ENCODE measurements around the gene ENGASE.

The ENGASE gene

DNA sequence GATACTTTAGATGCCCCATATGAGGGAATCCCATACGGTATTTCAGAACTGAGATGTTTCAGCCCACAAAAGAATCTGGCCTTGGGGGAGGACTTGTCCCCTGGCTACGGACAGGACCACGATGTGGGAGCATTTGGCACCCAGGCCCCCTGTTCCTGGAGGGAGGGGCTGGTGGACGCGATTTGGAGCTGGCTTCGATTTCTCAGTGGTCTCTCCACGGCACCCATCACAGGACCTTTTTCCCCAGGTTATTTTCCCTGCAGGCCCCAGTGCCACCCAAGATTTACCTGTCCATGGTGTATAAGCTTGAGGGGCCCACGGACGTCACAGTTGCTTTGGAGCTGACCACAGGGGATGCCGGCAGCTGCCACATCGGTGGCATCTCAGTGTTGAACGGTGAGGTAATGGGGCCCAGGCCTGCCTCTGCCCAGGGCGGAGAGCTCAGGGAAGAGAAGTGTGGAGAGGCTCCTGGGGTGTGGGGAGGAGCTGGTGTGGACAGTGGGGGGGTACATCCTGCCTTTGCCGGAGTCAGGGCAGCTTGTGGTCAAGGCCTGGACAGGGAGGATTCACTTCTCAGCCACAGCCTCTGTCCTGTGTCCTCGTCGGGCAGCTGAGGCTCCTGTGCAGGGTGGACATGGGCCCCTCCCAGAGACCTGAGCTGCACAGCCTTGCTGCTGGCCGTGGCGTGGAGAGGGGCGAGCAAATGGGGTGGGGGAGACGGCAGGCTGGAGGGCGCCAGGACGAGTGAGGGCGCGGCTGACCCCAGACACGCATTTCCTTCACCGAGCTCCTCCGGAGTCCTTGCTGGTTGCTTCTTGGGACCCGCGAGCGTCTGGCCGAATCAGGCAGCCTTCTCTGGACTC is 9.9 kb downstream of the ENGASE start:
- Histone ChIP-seq H3K27me3 (ENCODE audit: insufficient read depth, low read length) (no peaks in the 10 kb centered on the region), H3K27ac (ENCODE audit: low read depth, low read length, poor library complexity, severe bottlenecking) (no peak overlapping the region), H3K9ac (ENCODE audit: low read length) (no peak overlapping the region), H3K79me2 (ENCODE audit: insufficient read depth, low read length) (no peaks in the 10 kb centered on the region), H3K9me2 (ENCODE audit: low read depth, low read length) (no peaks in the 10 kb centered on the region), H3K4me3 (ENCODE audit: low read depth, low read length, poor library complexity, severe bottlenecking) (no peak overlapping the region), H3K9me3 (ENCODE audit: low read length) (no peaks in the 10 kb centered on the region), H3K4me1 (ENCODE audit: insufficient read depth, low read length, severe bottlenecking) (no peaks in the 10 kb centered on the region), H4K20me1 (ENCODE audit: insufficient read depth, low read length) (no peaks in the 10 kb centered on the region), H2AFZ (ENCODE audit: low read length) (no peak overlapping the region), H3K4me2 (ENCODE audit: low read length) (no peak overlapping the region), H3F3A (ENCODE audit: insufficient read depth, low read length) (no peaks in the 10 kb centered on the region), H3K36me3 (ENCODE audit: insufficient read depth, low read length) (no peaks in the 10 kb centered on the region)
- no peak for TF ChIP-seq CTCF (IDR thresholded peaks at IDR 0.05; ENCODE audit: low read length)
- no peak for TF ChIP-seq EZH2 (IDR thresholded peaks at IDR 0.05; ENCODE audit: borderline replicate concordance, low read length)

DNA sequence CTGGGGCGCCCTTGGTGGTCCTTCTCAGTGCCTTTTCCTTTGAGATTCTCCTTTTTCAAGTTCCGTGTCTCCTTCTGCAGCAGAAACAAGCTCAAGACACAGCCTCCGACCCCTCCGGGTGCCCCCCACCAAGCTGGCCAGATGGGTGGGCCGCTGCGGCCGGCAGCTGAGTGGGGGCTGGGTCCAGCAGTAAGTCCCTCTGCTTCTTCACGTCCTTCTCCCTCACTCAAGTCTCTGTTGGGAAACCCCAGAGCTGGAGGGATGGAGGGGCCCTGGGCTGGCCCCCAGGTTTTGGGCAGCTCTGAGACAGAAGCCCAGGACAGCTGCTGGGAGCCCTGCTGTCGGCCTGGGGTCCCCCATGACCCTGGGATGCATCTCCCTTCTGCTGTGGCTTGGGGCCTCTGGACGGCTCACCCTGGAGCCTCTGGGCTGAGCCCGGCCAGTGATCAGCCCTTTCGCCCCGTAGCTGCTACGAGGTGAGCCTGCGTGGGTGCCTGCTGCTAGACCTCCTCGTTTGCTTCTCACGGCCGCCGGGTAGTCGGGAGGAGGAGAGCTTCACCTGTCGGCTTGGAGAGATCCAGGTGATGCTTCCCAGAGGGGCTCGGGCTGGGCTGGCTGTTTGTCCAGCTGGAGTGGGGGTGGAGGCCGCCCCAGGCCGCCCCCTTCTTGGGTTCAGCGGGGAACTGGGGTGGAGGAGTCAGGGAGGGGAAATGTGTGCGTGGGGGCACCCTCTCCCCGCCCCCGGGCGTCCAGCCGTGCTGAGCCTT is 10.7 kb downstream of the ENGASE start:
- Histone ChIP-seq H3K4me2 (ENCODE audit: low read length) (no peak overlapping the region), H3K9me2 (ENCODE audit: low read depth, low read length) (no peaks in the 10 kb centered on the region), H3K9ac (ENCODE audit: low read length) (no peak overlapping the region), H3K27me3 (ENCODE audit: insufficient read depth, low read length) (no peaks in the 10 kb centered on the region), H3K4me1 (ENCODE audit: insufficient read depth, low read length, severe bottlenecking) (no peaks in the 10 kb centered on the region), H4K20me1 (ENCODE audit: insufficient read depth, low read length) (no peaks in the 10 kb centered on the region), H3K4me3 (ENCODE audit: low read depth, low read length, poor library complexity, severe bottlenecking) (no peak overlapping the region), H3K27ac (ENCODE audit: low read depth, low read length, poor library complexity, severe bottlenecking) (no peak overlapping the region), H2AFZ (ENCODE audit: low read length) (no peak overlapping the region), H3K36me3 (ENCODE audit: insufficient read depth, low read length) (no peaks in the 10 kb centered on the region), H3F3A (ENCODE audit: insufficient read depth, low read length) (no peaks in the 10 kb centered on the region), H3K79me2 (ENCODE audit: insufficient read depth, low read length) (no peaks in the 10 kb centered on the region), H3K9me3 (ENCODE audit: low read length) (no peaks in the 10 kb centered on the region)
- no peak for TF ChIP-seq CTCF (IDR thresholded peaks at IDR 0.05; ENCODE audit: low read length)

DNA sequence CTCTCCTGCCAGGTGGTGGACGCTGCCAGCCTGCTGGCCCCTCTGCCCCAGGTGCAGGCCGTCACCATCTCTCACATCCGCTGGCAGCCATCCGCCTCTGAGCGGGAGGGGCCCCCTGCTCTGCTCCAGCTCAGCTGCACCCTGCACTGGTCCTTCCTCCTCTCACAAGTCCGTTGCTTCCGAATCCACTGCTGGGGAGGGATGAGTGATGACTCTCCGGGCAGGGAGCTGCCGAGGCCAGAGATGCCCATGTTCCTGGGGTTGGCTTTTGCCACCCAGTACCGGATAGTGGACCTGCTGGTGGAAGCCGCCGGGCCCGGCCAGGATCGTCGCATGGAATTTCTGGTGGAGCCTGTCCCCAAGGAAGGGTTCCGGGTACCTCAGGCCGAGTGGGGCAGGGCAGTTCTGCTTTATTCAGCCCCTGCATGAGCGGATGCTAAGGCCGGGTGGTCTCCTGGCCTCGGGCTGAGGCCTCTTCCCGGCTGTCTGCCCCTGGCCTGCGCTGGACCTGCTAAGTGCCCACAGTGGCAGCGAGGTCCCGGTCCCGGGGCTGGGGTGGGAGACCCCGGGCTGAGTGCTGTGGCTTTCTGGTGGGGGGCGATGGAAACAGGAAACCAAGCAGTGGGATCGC is 11.4 kb downstream of the ENGASE start:
- no peaks in the 10 kb centered on the region for H3K9me3 ChIP-seq (ENCODE audit: low read length)
- no peak overlapping the region for H3K4me3 ChIP-seq (ENCODE audit: low read depth, low read length, poor library complexity, severe bottlenecking)
- no peak overlapping the region for H2AFZ ChIP-seq (ENCODE audit: low read length)
- no peak overlapping the region for H3K4me2 ChIP-seq (ENCODE audit: low read length)
- no peak overlapping the region for H3K9ac ChIP-seq (ENCODE audit: low read length)
- no peaks in the 10 kb centered on the region for H3K36me3 ChIP-seq (ENCODE audit: insufficient read depth, low read length)
- no peaks in the 10 kb centered on the region for H3K79me2 ChIP-seq (ENCODE audit: insufficient read depth, low read length)
- H3K27me3 ChIP-seq (ENCODE audit: insufficient read depth, low read length) = no peaks in the 10 kb centered on the region
- TF ChIP-seq EZH2 (IDR thresholded peaks at IDR 0.05; ENCODE audit: borderline replicate concordance, low read length) (no peak), CTCF (IDR thresholded peaks at IDR 0.05; ENCODE audit: low read length) (no peak)
- H3F3A ChIP-seq (ENCODE audit: insufficient read depth, low read length) = no peaks in the 10 kb centered on the region
- no peaks in the 10 kb centered on the region for H3K9me2 ChIP-seq (ENCODE audit: low read depth, low read length)
- H3K27ac ChIP-seq (ENCODE audit: low read depth, low read length, poor library complexity, severe bottlenecking) = no peak overlapping the region
- no peaks in the 10 kb centered on the region for H3K4me1 ChIP-seq (ENCODE audit: insufficient read depth, low read length, severe bottlenecking)
- H4K20me1 ChIP-seq (ENCODE audit: insufficient read depth, low read length) = no peaks in the 10 kb centered on the region

Measured in OCI-LY1 (cell line).